ENCODE results near the gene BBS9. TPM values are rescaled to one million over a fixed set of nuclear protein-coding genes. Genes with fewer than 3 reads are reported as not detected.

BBS9 gene
- total RNA-seq, 1 experiment from 2014 or later = 26.4 TPM

DNA sequence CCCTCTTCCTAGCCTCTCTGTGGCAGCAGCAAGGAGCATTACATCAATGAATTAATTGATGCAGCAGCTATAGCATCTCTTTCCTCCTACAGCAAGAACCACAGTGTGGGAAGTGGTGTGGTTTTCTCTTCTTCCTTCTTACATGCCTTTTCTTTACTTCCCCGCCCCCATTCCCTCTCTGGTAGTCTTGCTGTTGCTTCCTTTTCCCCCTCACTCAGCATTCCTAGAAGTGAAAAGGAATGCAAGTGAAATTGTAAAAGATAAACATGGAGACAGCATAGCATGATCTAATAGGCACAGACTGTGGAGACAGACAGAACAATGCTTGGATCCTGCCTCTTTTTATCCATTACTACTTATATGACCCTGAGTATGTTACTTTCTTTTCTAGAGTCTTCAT is 405.5 kb downstream of the BBS9 start:
- H3K4me2 ChIP-seq (ENCODE audit: insufficient read depth, insufficient read length, low read length) = no peak overlapping the region
- Mint-ChIP-seq H3K27ac (peak overlapping the region in 2 of 3 experiments; percentile 8 to 20; a peak in 2 of 7 replicates), H3K9me3 (peaks cover 10 to 14% of the 10 kb centered on the region in 2 experiments; a peak in 4 of 5 replicates), H3K4me1 (peaks cover 8 to 22% of the 10 kb centered on the region in 2 experiments), H3K4me3 (no peak overlapping the region), H3K27me3 (ENCODE audit: low read depth) (no peaks in the 10 kb centered on the region), H3K36me3 (ENCODE audit: insufficient read depth in 1 of 3, low read depth in 3 of 3) (peaks cover 5 to 21% (median 19%) of the 10 kb centered on the region in 3 experiments; a peak in 6 of 7 replicates)
- no peaks in the 10 kb centered on the region for H3K79me1 ChIP-seq (ENCODE audit: insufficient read depth, low read depth, low read length, poor library complexity, severe bottlenecking)
- no peak overlapping the region for H2BK120ac ChIP-seq (ENCODE audit: low read depth, low read length, poor library complexity, severe bottlenecking)
- H3K27me3 ChIP-seq (ENCODE audit: insufficient read depth, low read length) = no peaks in the 10 kb centered on the region
- H3K14ac ChIP-seq (ENCODE audit: insufficient read depth, low read length) = no peak overlapping the region
- H2BK20ac ChIP-seq (ENCODE audit: low read depth, low read length, poor library complexity, severe bottlenecking) = no peak overlapping the region
- no peak for TF ChIP-seq CTCF (conservative IDR thresholded peaks at IDR 0.05)
- H2BK5ac ChIP-seq (ENCODE audit: insufficient read length, low read length) = no peak overlapping the region
- H3K4ac ChIP-seq (ENCODE audit: low read depth, low read length) = no peak overlapping the region
- no peak overlapping the region for H4K8ac ChIP-seq (replicated peaks; ENCODE audit: insufficient read length, low read depth, low read length)
- H3K23ac ChIP-seq (ENCODE audit: insufficient read length, low read depth, low read length) = no peak overlapping the region
- no peak for DNase-seq
- no peak overlapping the region for H4K91ac ChIP-seq (ENCODE audit: insufficient read length, low read depth, low read length)
- H3K56ac ChIP-seq (ENCODE audit: insufficient read length, low read depth, low read length) = no peak overlapping the region
- no peaks in the 10 kb centered on the region for H3K23me2 ChIP-seq (ENCODE audit: insufficient read length, low read depth, low read length, poor library complexity, severe bottlenecking)
- H2BK15ac ChIP-seq (ENCODE audit: low read depth, low read length) = no peak overlapping the region
- H3K27ac ChIP-seq (ENCODE audit: insufficient read length, low read depth, low read length) = no peak overlapping the region
- H3K4me1 ChIP-seq (ENCODE audit: insufficient read depth, low read length) = no peaks in the 10 kb centered on the region
- H3K18ac ChIP-seq (ENCODE audit: insufficient read length, low read depth, low read length) = no peak overlapping the region
- H3K9me3 ChIP-seq (ENCODE audit: control insufficient read depth, low read depth, low read length) = peaks cover 12% of the 10 kb centered on the region
- no peak overlapping the region for H2BK12ac ChIP-seq (ENCODE audit: insufficient read length, low read depth, low read length)
- no peak overlapping the region for H4K5ac ChIP-seq (ENCODE audit: insufficient read length, low read depth, low read length)
- WGBS (ENCODE audit: extremely low coverage, insufficient read length, low lambda C conversion rate) = no CpG with 5 or more reads among the region's 1 CpG
- H3K79me2 ChIP-seq (ENCODE audit: insufficient read depth, low read length) = no peaks in the 10 kb centered on the region
- H2AK5ac ChIP-seq (ENCODE audit: insufficient read length, low read length) = no peak overlapping the region
- no peak overlapping the region for H3T11ph ChIP-seq (ENCODE audit: low read length)
- no peak overlapping the region for H2AFZ ChIP-seq (ENCODE audit: low read length)
- no peak overlapping the region for H3K9ac ChIP-seq (ENCODE audit: extremely low read depth, insufficient read length, low read length)
- no peaks in the 10 kb centered on the region for H4K20me1 ChIP-seq (ENCODE audit: control insufficient read depth, insufficient read depth, insufficient read length)
